ENCODE data around the gene CDC42EP5.
"Not testable (repeated sequence)": the region's sequence is repeated elsewhere in the genome, so short reads cannot be mapped to it uniquely, and the experiment has no call there.

Gene CDC42EP5

DNA sequence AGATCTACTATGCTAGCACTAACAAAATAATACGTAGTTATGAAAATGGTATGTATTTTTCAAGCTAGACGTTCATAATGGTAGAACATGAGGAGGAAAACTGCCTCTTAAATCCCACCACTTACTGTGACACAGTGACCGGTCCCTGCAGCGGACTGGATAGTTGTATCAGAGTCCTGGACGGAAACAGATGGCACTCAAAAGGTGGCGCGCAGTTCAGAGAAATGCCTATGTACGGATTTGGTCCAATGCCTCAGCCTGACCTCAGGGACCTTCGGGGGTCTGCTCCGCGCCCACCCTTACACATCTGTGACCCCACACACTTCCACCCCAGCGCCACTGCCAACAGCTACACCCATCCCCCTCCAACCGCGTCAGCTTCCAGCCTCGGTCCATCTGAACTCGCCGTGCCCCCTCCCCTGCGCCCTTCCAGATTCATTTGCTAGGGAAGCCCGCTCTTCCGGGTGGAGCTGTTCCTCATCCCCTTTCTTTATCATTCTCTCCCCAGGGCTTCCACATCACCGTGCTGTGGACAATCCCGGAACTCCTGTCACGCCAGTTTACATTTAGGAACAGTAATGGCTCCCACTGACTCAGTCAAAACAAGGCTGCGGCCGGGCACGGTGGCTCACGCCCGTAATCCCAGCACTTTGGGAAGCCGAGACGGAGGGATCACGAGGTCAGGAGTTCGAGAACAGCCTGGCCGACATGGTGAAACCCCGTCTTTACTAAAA, 24.9 kb downstream of the CDC42EP5 start:
- DNase-seq (ENCODE audit: low spot score), result peak; percentile 40

DNA sequence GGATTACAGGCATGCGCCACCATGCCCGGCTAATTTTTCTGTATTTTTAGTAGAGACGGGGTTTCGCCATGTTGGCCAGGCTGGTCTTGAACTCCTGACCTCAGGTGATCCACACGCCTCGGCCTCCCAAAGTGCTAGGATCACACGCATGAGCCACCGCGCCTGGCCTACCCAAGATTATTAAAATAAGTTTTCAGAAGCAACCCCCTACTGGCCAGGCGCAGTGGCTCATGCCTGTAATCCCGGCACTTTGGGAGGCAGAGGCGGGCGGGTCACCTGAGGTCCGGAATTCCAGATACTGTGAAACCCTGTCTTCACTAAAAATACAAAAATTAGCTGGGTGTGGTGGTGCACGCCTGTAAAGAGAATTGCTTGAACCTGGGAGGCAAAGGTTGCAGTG, 26.7 kb downstream of the CDC42EP5 start:
- not testable (repeated sequence) for DNase-seq (ENCODE audit: low spot score)

DNA sequence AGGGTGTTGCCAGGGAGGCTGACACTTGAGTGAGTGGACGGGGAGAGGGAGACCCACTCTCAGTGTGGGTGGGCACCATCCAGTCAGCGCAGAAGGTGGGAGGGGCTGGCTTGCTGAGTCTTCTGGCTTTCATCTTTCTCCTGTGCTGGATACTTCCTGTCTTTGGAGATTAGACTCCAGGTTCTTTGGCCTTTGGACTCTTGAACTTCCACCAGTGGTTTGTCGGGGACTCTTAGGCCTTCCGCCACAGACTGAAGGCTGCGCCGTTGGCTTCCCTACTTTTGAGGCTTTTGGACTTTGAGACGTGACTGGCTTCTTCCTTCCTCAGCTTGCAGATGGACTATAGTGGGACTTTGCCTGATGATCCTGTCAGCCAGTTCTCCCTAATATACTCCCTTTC, 28.4 kb downstream of the CDC42EP5 start:
- no peak for DNase-seq (ENCODE audit: low spot score)

- no peak for DNase-seq (ENCODE audit: low spot score)
Observed at GRCh38 chr19:54440641-54441040, 32.5 kb downstream of the CDC42EP5 start.

GRCh38 chr19:54439174-54439851, 33.8 kb downstream of the CDC42EP5 start:
- DNase-seq (ENCODE audit: low spot score), result peak; percentile 81

DNA sequence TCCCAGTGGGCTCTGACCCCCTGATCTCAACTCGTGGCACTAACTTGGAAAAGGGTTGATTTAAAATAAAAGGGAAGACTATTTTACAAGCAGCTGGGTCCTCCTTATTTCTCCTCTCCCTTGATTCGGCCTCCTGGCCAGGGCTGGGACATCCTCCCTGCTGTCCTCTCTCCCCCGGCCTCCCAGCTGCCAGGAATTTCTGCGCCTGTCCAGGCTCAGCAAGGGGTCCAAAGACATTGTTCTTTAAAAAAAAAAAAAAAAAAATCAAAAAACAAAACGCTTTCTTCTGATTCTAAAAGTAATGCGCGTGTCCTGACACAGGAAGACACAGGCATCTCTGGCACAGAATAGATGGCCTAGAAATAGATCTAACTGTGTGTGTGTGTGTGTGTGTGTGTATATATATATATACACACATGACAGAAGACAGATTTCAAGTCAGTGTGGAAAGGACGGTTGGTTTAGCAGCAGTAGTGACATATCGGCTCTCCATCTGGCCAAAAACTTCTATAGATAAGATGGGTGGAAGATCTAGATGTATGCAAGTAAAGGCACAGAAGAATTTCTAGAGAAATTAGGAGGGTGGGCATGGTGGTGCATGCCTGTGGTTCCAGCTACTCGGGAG, 36.4 kb downstream of the CDC42EP5 start:
- no peak for DNase-seq (ENCODE audit: low spot score)

DNA sequence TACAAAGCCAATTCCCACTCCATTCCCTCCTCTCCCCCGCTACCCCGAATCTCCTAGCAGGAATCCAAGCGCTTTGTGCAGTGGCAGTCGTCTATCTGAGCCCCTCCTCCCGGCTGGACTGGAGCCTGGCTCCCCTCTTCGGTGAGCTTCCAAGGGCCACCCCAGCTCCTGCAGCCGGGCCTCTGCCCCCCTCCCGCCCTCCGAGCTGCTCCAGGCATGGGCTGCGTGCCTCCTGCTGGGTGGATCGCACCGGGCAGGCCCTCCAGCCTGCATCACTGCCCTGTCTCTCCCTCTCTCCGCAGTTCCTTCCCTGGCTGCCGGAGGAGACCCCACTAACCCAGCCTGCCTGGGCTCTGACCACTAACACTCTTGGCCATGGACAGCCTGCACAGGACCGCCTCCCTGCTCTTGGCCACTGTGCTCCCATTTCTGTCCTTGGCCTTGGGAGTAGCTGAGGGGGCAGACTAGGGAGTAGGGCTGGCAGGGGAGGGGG, 37.0 kb downstream of the CDC42EP5 start:
- peak; percentile 57 for DNase-seq (ENCODE audit: low spot score)

DNA sequence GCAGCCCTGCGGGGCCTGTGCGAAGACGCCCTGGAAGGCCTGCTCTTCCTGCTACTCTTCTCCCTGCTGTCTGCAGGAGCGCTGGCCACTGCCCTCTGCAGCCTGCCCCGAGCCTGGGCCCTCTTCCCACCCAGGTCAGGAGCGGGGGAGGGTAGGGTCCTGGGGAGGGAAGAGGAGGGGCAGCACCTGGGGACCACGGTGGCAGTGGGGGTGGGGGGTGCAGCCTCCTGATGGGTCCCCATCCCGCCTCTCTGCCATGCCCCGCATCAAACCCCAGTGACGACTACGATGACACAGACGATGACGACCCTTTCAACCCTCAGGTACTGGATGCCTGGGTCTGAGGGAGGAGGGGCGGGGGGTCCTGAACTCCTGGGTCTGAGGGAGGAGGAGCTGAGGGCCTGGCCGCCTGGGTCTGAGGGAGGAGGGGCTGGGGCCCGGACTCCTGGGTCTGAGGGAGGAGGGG, 37.5 kb downstream of the CDC42EP5 start:
- DNase-seq (ENCODE audit: low spot score), result no peak

DNA sequence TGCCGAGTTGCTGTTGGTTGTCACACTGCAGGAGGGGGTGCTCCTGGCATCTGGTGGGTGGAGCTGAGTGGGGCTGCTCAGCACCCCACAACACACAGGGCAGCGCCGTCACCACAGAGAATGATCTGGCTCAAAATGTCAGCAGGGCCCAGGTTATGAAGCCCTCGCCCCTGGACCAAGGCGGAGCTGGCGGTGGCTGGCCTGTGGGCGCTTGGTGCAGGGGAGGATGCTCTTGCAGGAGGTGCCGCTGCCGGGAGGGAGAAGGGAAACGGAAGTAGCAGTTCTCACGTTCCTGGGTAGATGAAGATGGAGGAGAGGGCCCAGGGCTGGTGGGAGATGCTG, 38.3 kb downstream of the CDC42EP5 start:
- no peak for DNase-seq (ENCODE audit: low spot score)

DNA sequence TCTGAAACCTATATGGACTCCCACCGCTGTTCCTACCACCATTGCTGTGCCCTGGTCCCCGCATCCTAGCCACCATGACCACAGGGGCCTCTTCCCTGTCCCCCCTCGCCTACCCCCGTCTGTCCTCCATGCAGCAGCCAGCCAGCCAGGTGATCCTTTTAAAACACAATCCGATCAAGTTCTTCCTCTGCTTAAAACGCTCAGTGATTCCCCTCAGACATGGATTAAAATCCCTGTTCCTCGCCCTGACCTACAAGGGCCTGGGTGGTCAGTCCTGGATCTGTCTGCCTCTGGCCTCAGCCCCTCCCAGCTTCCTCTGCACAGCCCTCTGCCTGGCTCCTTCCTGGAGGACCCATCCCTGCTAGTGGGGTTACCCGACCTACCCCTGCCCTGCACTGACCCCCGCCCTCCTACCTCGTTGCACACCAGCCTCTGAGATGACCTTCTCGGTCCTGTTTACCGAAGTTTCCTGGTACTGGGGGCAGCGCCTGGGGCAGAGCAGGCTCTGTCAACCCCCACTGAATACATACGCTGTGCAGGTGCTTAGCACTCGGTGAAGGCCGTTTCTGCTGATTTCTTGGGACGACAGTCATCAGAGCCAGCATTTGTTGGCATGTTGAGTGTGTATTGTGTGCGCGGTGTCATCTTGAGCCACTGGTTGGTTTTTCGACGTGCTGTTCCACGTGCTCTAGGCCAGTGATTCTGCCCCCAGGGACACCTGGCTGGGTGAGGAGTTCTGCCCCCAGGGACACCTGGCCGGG, 38.8 kb downstream of the CDC42EP5 start:
- DNase-seq (ENCODE audit: low spot score), result peak; percentile 54

GRCh38 chr19:54433697-54434096, 39.4 kb downstream of the CDC42EP5 start:
- no peak for DNase-seq (ENCODE audit: low spot score)

DNA sequence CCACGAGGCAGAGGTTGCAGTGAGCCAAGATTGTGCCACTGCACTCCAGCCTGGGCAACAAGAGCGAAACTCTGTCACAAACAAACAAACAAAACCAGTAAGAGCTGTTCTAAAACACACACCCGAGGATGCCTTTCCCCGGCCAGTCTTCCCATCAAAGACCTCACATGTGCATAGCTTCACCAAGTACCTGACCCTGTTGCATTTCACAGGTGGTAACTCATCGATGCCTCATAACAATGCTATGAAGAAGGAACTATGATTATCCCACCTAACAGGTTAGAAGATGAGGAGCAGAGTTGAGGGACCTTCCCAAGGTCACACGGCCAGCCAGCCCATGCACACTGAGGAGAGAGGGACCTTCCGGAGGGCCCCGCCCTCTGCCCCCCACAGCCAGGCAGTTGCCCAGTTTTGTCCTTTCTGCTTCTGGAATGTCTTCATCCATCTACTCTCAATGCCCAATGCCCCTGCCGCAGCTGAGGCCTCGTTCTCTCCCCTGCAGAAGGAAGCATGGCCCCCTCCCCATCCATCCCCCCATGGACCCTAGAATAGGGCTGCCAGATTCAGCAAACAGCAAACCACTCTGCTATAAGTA, 40.9 kb downstream of the CDC42EP5 start:
- no peak for DNase-seq (ENCODE audit: low spot score)

DNA sequence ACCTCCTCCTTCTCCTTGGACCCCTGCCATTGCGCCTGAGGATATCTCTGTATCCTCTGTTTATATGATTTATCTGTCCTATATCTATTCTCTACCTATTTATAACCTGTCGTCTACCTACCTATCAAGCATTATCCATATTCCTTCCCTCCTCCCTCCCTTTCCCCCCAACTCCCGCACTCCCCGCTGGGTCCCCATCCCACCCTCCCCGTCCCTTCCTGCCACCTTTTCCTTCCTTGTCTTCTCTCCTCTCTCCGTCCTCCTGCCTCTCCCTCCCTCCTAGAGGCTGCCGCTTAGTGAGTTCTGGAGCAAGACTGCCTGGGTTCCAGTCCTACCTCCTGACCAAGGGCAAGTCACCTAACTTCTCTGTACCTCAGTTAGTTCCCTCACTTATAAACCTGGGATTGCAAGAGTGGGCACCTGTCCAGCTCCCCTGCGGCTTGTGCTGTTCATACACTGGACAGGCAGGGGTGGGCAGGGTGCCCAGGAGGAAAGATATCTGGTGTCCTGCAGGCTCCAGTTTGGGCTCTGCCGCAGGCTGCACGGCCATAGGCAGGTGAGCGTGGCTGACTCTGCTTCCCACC, 41.7 kb downstream of the CDC42EP5 start:
- no peak for DNase-seq (ENCODE audit: low spot score)

- peak; percentile 60 for DNase-seq (ENCODE audit: low spot score)
Observed at GRCh38 chr19:54430306-54431254, 42.5 kb downstream of the CDC42EP5 start.

- DNase-seq (ENCODE audit: low spot score), result no peak
Observed at GRCh38 chr19:54429545-54430227, 43.4 kb downstream of the CDC42EP5 start.

GRCh38 chr19:54429176-54429495, 44.0 kb downstream of the CDC42EP5 start:
- no peak for DNase-seq (ENCODE audit: low spot score)

DNA sequence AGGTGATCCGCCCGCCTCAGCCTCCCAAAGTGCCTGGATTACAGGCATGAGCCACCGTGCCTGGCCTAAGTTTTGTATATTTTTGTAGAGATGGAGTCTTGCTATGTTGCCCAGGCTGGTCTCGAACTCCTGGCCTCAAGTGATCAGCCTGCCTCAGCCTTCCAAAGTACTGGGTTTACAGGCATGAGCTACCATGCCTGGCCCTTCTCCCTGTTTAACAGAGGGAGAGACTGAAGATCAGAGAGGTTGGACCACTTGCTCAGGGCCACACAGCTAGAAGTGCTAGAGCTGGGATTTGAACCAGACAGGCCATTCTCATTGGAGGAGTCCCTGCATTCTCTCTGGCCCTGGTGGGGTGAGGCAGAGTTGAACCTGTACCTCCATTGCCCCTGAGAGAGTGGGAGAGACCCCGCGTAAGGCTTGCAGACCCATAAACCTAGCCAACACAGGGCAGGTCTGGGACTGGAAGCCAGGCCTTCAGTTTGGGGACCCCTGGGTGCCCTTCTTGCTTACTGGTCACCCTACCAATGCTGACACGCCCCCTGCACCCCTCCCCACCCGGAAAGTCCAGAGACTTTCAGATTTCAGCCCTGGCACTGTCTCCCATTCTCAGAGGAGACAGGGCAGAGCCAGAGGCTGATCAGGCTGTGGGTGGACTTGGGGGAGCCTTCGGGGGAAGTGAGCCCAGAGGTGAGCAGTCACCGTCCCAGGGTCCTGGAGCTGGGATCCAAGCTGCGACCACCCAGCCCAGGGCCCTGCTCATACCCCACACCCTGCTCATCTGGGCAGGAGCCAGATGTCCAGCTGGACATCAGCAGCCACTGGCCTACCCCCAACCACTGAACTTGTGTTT, 44.5 kb downstream of the CDC42EP5 start:
- DNase-seq (ENCODE audit: low spot score), result no peak

DNA sequence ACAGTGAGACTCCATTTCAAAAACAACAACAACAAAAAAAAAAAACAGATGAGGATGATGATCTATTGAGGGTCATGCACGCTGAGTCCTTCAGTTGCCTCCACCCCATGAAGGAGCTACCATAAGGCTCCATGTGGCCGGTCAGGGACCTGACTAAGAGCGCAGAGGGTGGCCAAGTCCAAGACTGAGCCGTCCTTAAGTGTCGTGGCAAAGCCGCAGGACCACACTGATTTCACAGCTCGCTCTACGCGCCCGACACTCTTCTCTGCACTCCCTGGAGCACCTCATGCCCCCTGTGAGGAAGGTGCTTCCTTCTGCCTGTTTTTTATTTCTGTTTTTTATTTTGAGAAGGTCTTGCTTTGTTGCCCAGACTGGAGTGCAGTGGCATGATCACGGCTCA, 45.5 kb downstream of the CDC42EP5 start:
- no peak for DNase-seq (ENCODE audit: low spot score)
